Measurements from ENCODE around the gene COA6.

GRCh38 chr1:234406871-234407270 lies 33.6 kb downstream of the COA6 start:
- TF ChIP-seq CTCF (optimal IDR thresholded peaks at IDR 0.05 in 1 of 3, IDR thresholded peaks at IDR 0.05 in 1 of 3, conservative IDR thresholded peaks at IDR 0.05 in 1 of 3; ENCODE audit: extremely low read depth in 1 of 3, insufficient read depth in 2 of 3, low read length in 3 of 3) (no peak), EZH2 (IDR thresholded peaks at IDR 0.05; ENCODE audit: low read length) (no peak)

Measured in keratinocyte (primary cell).